HepG2 (cell line): ENCODE results near the gene CIAPIN1. TPM values are rescaled to one million over a fixed set of nuclear protein-coding genes. Genes with fewer than 3 reads are reported as not detected.

Experiments used
- HES4 ChIP-seq: sonication (generic); formaldehyde crosslinking; IDR thresholded peaks from 2 replicates; pipeline ENCODE4 v1.9.0; 2021; ENCODE audit warnings: mild to moderate bottlenecking, missing genetic modification reagents, borderline replicate concordance
- SMC3 ChIP-seq: IDR thresholded peaks from 2 replicates; pipeline ENCODE4 v1.6.1; 2011; ENCODE audit warnings: low read length, improper control_type of control experiment
- TGIF2 ChIP-seq: IDR thresholded peaks from 2 replicates; pipeline ENCODE4 v1.6.1; 2016; ENCODE audit warnings: control low read depth, missing compliant biosample characterization
- ZFP36 ChIP-seq: fragments of 150-350 bp; IDR thresholded peaks from 2 replicates; pipeline ENCODE4 v1.6.1; 2018; ENCODE audit warnings: borderline replicate concordance, low read length, low read depth; ENCODE audit not compliant: partially characterized antibody
- ZMYM3 ChIP-seq: sonication (generic); formaldehyde crosslinking; IDR thresholded peaks from 2 replicates; pipeline ENCODE4 v1.5.1; 2020; ENCODE audit warnings: mild to moderate bottlenecking, missing genetic modification reagents
- ZNF687 ChIP-seq: sonication (generic); formaldehyde crosslinking; IDR thresholded peaks from 2 replicates; pipeline ENCODE4 v1.5.1; 2020; ENCODE audit warnings: mild to moderate bottlenecking, missing genetic modification reagents, moderate library complexity
- ZNF879 ChIP-seq: sonication (generic); formaldehyde crosslinking; IDR thresholded peaks from 2 replicates; pipeline ENCODE4 v1.8.1; 2023; ENCODE audit warnings: missing genetic modification reagents
- ZZZ3 ChIP-seq: sonication (generic); formaldehyde crosslinking; IDR thresholded peaks from 2 replicates; pipeline ENCODE4 v1.4.0; 2020; ENCODE audit warnings: missing genetic modification reagents, mild to moderate bottlenecking, borderline replicate concordance
- polyA plus RNA-seq, 8 experiments: library from polyadenylated mRNA; depleted of rRNA in 3 of 8; stranded (reverse) in 7 of 8; unstranded in 1 of 8; fragments of >200 nt; fragmentation: Illumina TruSeq in 4 of 8; extraction: Trizol in 4 of 8; gene quantifications; 2 replicates each; pipeline versions ENCODE4 v1.2.1 to v1.2.3, GENCODE V29; 2011 to 2016; ENCODE audit warnings: low read depth in 4 of 8, missing spikeins in 1 of 8, mixed read lengths in 1 of 8; ENCODE audit not compliant: insufficient read depth in 1 of 8
- total RNA-seq, 5 experiments: library from RNA; depleted of rRNA; stranded (reverse); fragments of >200 nt; fragmentation: Illumina TruSeq; extraction: Trizol; gene quantifications; 2 replicates each; pipeline ENCODE4 v1.2.3, GENCODE V29; 2016; ENCODE audit warnings: low read depth in 1 of 5

Gene CIAPIN1
- total and polyA plus RNA-seq, 2 of the 13 experiments (the other 11 are each of a cell fraction or from before 2014, with no cell fraction given), result 69.3 to 89.7 TPM

- TF ChIP-seq ZFP36 (peak; percentile 58), TGIF2 (0 out of 2 replicates have a peak, but pooled peaks have one; percentile 39), SMC3 (peak; percentile 44), ZNF879 (CRISPR knock-in tag) (no peak), ZNF687 (CRISPR knock-in tag) (peak; percentile 38), ZZZ3 (CRISPR knock-in tag) (0 out of 2 replicates have a peak, but pooled peaks have one; percentile 31), ZMYM3 (CRISPR knock-in tag) (0 out of 2 replicates have a peak, but pooled peaks have one; percentile 13), HES4 (CRISPR knock-in tag) (0 out of 2 replicates have a peak, but pooled peaks have one; percentile 62)
Observed at GRCh38 chr16:57409870-57410587, 37.2 kb downstream of the CIAPIN1 start (continued).
